Loucy (cell line): ENCODE results near the gene PAM.

Source experiments
- H2AFZ ChIP-seq: fragments of 200-600 bp; sonication (generic); 2 replicates; pipeline ENCODE4 v1.6.0; 2016; ENCODE audit warnings: antibody characterized with exemption, mild to moderate bottlenecking, low read length, moderate library complexity
- H3F3A ChIP-seq: fragments of 200-600 bp; 2 replicates; pipeline ENCODE4 v1.6.0; 2016; ENCODE audit warnings: antibody characterized with exemption, low read depth, mild to moderate bottlenecking
- H3K27me3 ChIP-seq: fragments of 200-600 bp; sonication (generic); 2 replicates; pipeline ENCODE4 v1.6.1; 2014; ENCODE audit warnings: low read length, mild to moderate bottlenecking; ENCODE audit not compliant: insufficient read depth, poor library complexity, severe bottlenecking
- H3K36me3 ChIP-seq: fragments of 200-600 bp; sonication (generic); 2 replicates; pipeline ENCODE4 v1.6.1; 2016; ENCODE audit warnings: low read length; ENCODE audit not compliant: insufficient read depth
- H3K4me1 ChIP-seq: fragments of 200-600 bp; sonication (generic); 2 replicates; pipeline ENCODE4 v1.5.1; 2014; ENCODE audit warnings: low read length, mild to moderate bottlenecking; ENCODE audit not compliant: insufficient read depth, poor library complexity, severe bottlenecking
- H3K4me2 ChIP-seq: fragments of 200-600 bp; sonication (generic); 2 replicates; pipeline ENCODE4 v1.6.0; 2014; ENCODE audit warnings: antibody characterized with exemption, low read length, low read depth, mild to moderate bottlenecking; ENCODE audit not compliant: poor library complexity, severe bottlenecking
- H3K4me3 ChIP-seq: fragments of 200-600 bp; sonication (generic); 2 replicates; pipeline ENCODE4 v1.5.1; 2014; ENCODE audit warnings: low read length, mild to moderate bottlenecking, mixed read lengths; ENCODE audit not compliant: poor library complexity, severe bottlenecking
- H3K79me2 ChIP-seq: fragments of 200-600 bp; sonication (generic); 2 replicates; pipeline ENCODE4 v1.6.1; 2014; ENCODE audit warnings: low read length; ENCODE audit not compliant: insufficient read depth
- H3K9ac ChIP-seq: fragments of 200-600 bp; sonication (generic); 2 replicates; pipeline ENCODE4 v1.6.0; 2014; ENCODE audit warnings: mild to moderate bottlenecking, low read depth, low read length, moderate library complexity; ENCODE audit not compliant: poor library complexity, severe bottlenecking
- H3K9me2 ChIP-seq: fragments of 200-600 bp; sonication (generic); replicated peaks from 2 replicates; pipeline ENCODE4 v1.6.1; 2016; ENCODE audit warnings: low read depth, low read length, mixed read lengths
- H3K9me3 ChIP-seq: fragments of 200-600 bp; sonication (generic); 2 replicates; pipeline ENCODE4 v1.6.1; 2014; ENCODE audit warnings: mild to moderate bottlenecking, antibody characterized with exemption, low read length, low read depth; ENCODE audit not compliant: insufficient read depth
- H4K20me1 ChIP-seq: fragments of 200-600 bp; sonication (generic); 2 replicates; pipeline ENCODE4 v1.6.0; 2014; ENCODE audit warnings: antibody characterized with exemption, low read length, mild to moderate bottlenecking; ENCODE audit not compliant: insufficient read depth, poor library complexity, severe bottlenecking
- EZH2phosphoT487 ChIP-seq: fragments of 200-600 bp; IDR thresholded peaks from 2 replicates; pipeline ENCODE4 v1.6.1; 2018; ENCODE audit warnings: antibody characterized with exemption, mild to moderate bottlenecking, moderate library complexity, borderline replicate concordance
- TF ChIP-seq, protein P1 (sequence below): fragments of 200-600 bp; sonication (generic); conservative IDR thresholded peaks from 2 replicates; pipeline ENCODE4 v1.5.1; 2014; ENCODE audit warnings: mild to moderate bottlenecking, antibody characterized with exemption, low read length

The PAM gene

DNA sequence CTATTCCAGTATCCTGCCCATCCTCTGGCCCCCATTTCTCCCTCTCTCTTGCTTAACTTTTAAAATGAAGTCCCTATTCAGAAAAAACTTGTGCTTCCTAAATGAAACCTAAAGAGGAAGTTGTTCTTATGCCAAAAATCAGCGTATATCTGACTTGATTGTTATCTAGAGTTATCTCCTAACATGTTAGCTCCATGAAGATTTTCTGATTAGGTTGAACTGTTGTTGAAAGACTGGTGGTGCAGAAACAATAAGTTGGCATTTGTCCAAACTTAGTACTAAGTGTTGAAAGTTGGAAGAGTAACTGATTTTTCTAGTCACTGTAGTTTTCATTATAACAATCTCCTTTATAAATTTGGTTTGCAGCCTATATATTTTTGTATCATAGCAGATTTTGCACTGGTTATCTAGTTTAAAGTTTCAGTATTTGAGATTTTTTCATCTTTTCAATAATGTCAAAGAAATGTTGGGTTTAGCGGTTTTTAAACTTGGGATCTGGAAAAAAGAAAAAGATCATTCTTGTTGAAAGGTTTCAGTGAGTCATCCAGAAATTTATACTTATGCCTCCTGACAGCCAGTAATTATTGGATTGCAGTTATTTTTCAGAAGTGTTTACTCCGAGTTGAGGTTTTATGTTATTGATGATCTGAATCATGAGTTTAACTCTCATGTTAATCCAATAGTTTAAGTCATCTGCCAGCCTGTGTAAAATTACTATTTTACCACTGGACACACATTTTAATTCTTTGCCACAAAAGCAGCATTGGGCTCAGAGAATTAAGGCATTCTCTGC, 60.6 kb downstream of the PAM start:
- no peak overlapping the region for H3K4me2 ChIP-seq
- H3K4me1 ChIP-seq: peaks cover 8% of the 10 kb centered on the region
- H3K9ac ChIP-seq: no peak overlapping the region
- no peak overlapping the region for H2AFZ ChIP-seq
- no peaks in the 10 kb centered on the region for H3K79me2 ChIP-seq
- no peaks in the 10 kb centered on the region for H3K36me3 ChIP-seq
- TF ChIP-seq EZH2phosphoT487: no peak
- TF ChIP-seq, protein P1, sequence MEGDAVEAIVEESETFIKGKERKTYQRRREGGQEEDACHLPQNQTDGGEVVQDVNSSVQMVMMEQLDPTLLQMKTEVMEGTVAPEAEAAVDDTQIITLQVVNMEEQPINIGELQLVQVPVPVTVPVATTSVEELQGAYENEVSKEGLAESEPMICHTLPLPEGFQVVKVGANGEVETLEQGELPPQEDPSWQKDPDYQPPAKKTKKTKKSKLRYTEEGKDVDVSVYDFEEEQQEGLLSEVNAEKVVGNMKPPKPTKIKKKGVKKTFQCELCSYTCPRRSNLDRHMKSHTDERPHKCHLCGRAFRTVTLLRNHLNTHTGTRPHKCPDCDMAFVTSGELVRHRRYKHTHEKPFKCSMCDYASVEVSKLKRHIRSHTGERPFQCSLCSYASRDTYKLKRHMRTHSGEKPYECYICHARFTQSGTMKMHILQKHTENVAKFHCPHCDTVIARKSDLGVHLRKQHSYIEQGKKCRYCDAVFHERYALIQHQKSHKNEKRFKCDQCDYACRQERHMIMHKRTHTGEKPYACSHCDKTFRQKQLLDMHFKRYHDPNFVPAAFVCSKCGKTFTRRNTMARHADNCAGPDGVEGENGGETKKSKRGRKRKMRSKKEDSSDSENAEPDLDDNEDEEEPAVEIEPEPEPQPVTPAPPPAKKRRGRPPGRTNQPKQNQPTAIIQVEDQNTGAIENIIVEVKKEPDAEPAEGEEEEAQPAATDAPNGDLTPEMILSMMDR: no peak
- no peaks in the 10 kb centered on the region for H3K9me3 ChIP-seq
- no peaks in the 10 kb centered on the region for H3K9me2 ChIP-seq
- H3F3A ChIP-seq: no peaks in the 10 kb centered on the region
- no peak overlapping the region for H3K4me3 ChIP-seq
- H4K20me1 ChIP-seq: no peaks in the 10 kb centered on the region
- H3K27me3 ChIP-seq: no peaks in the 10 kb centered on the region

DNA sequence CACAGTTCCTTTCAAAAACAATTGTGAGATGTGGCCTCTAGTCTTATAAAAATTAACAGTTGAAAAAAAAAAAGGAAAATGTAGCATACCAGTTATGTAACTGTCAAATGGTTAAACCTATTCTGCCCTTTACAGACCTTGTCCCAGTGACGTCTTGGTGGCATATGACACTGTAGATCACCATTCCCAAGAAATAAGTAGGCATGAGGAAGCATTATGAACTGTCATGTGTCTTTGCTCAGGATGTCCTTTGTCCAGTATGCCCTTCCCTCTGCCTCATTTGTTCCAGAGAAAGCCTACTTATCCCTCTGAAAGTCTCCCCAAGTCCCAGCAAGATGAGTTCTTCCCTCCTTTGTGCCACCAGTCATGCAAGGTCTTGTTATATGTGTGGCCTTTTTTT, 63.2 kb downstream of the PAM start:
- Histone ChIP-seq H3K4me1 (peaks cover 8% of the 10 kb centered on the region), H2AFZ (no peak overlapping the region), H4K20me1 (no peaks in the 10 kb centered on the region), H3K9me2 (no peaks in the 10 kb centered on the region), H3F3A (no peaks in the 10 kb centered on the region), H3K9ac (no peak overlapping the region), H3K4me3 (no peak overlapping the region), H3K4me2 (no peak overlapping the region), H3K36me3 (no peaks in the 10 kb centered on the region), H3K9me3 (no peaks in the 10 kb centered on the region), H3K27me3 (no peaks in the 10 kb centered on the region), H3K79me2 (no peaks in the 10 kb centered on the region)
- no peak for TF ChIP-seq EZH2phosphoT487
- TF ChIP-seq, protein P1: no peak

DNA sequence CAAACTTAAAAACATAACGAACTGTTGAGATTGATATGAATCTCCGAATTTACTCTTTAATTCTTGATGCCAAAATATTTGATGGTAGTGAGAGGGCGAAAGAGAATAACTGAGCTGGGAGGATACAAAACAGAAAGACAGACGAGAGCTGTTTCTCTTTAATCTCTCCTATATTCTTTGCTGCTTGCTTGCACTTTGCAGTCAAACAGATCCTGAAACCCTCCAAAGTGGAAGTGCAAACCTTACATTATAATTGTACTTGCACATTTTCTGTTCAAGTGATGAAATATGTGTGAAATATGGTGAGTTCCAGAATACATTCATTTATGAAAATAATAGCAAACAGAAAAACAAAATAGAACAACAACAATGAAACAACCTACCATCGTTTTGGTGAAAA, 63.8 kb downstream of the PAM start:
- H3K79me2 ChIP-seq: no peaks in the 10 kb centered on the region
- H4K20me1 ChIP-seq: no peaks in the 10 kb centered on the region
- H3K36me3 ChIP-seq: no peaks in the 10 kb centered on the region
- H3K4me3 ChIP-seq: no peak overlapping the region
- H3K4me2 ChIP-seq: no peak overlapping the region
- H3F3A ChIP-seq: no peaks in the 10 kb centered on the region
- no peaks in the 10 kb centered on the region for H3K9me2 ChIP-seq
- no peak overlapping the region for H2AFZ ChIP-seq
- peaks cover 8% of the 10 kb centered on the region for H3K4me1 ChIP-seq
- no peaks in the 10 kb centered on the region for H3K9me3 ChIP-seq
- no peaks in the 10 kb centered on the region for H3K27me3 ChIP-seq
- no peak overlapping the region for H3K9ac ChIP-seq
- no peak for TF ChIP-seq EZH2phosphoT487
- TF ChIP-seq, protein P1: no peak
